NCI-H1417 treated with DMSO at 0.1 percent for 48 hours (cell line): ENCODE measurements around the gene ARHGDIB.

Experiments used
- DNase-seq: peaks from one replicate; lab custom pipeline; 2025; lab: John Stamatoyannopoulos, UW

The ARHGDIB gene

GRCh38 chr12:14961466-14962152, at the start of gene ARHGDIB:
Gene ARHGDIB (minus strand): TSS chr12:14961601. CDS start chr12:14950712, 10,889 bp downstream.
- no peak for DNase-seq

GRCh38 chr12:15011162-15011561, 49.8 kb upstream of the ARHGDIB start:
- DNase-seq = no peak

GRCh38 chr12:15007551-15007950, 46.1 kb upstream of the ARHGDIB start:
- DNase-seq = no peak

GRCh38 chr12:15005064-15005463, 43.7 kb upstream of the ARHGDIB start:
- peak; percentile 40 for DNase-seq

GRCh38 chr12:15004421-15004820, 43.0 kb upstream of the ARHGDIB start:
- DNase-seq = no peak

GRCh38 chr12:15001733-15002382, 40.5 kb upstream of the ARHGDIB start:
- DNase-seq = no peak

GRCh38 chr12:15000575-15000974, 39.2 kb upstream of the ARHGDIB start:
- DNase-seq = no peak

- DNase-seq = no peak
Measured at GRCh38 chr12:14999695-15000365, 38.4 kb upstream of the ARHGDIB start.

GRCh38 chr12:14999021-14999694, 37.8 kb upstream of the ARHGDIB start:
- no peak for DNase-seq

GRCh38 chr12:14997998-14998397, 36.6 kb upstream of the ARHGDIB start:
- DNase-seq = no peak

GRCh38 chr12:14995583-14996425, 34.4 kb upstream of the ARHGDIB start:
- DNase-seq = peak; percentile 70

GRCh38 chr12:14994610-14995009, 33.2 kb upstream of the ARHGDIB start:
- DNase-seq = no peak

- no peak for DNase-seq
Measured at GRCh38 chr12:14993537-14994266, 32.3 kb upstream of the ARHGDIB start.

GRCh38 chr12:14993117-14993516, 31.7 kb upstream of the ARHGDIB start:
- DNase-seq = no peak

- no peak for DNase-seq
Measured at GRCh38 chr12:14992673-14993072, 31.3 kb upstream of the ARHGDIB start.

GRCh38 chr12:14991069-14991468, 29.7 kb upstream of the ARHGDIB start:
- DNase-seq = no peak

- DNase-seq = no peak
Measured at GRCh38 chr12:14989790-14990189, 28.4 kb upstream of the ARHGDIB start.

GRCh38 chr12:14988035-14988434, 26.6 kb upstream of the ARHGDIB start:
- DNase-seq = no peak

- no peak for DNase-seq
Measured at GRCh38 chr12:14986449-14986848, 25.0 kb upstream of the ARHGDIB start.

GRCh38 chr12:14984766-14985285, 23.4 kb upstream of the ARHGDIB start:
- DNase-seq = no peak

- no peak for DNase-seq
Measured at GRCh38 chr12:14984036-14984435, 22.6 kb upstream of the ARHGDIB start.
